ENCODE measurements around the gene LBHD2.

LBHD2 gene

DNA sequence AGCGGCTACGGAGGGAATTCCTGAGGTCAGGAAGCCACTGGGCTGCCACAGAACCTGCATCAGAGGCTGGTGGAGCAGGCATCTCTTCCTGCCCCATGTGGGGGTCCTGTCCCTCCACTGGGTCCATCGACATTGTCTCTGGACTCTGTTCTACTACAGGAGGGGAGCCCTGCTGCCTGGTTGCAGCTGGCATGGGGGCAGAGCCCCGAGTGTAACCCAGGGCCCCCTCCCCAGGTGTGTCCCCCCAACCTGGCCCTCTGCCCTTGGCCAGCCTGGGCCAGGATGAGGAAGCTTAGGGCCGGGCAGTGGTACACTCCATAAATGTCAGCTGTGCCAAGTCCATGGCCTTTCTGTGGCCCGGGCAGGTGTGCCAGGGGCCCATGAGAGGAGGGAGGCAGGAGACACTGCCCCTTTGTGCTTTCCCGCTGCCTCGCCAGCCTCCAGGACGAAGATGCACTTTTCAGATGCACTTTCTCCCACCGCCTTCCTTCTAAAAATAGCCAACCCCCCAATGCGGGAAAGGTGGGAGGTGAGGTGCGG, 6.5 kb downstream of the LBHD2 start:
- no peak for DNase-seq
- Histone ChIP-seq H3K4me1 (ENCODE audit: control insufficient read depth, insufficient read depth, low read length, poor library complexity, severe bottlenecking) (peaks cover 11% of the 10 kb centered on the region), H3K9me3 (ENCODE audit: control insufficient read depth, low read length) (no peaks in the 10 kb centered on the region), H3K36me3 (ENCODE audit: control insufficient read depth, insufficient read depth, low read length) (no peaks in the 10 kb centered on the region), H3K4me3 (ENCODE audit: insufficient read depth, low read depth, low read length, poor library complexity, severe bottlenecking) (no peak overlapping the region), H3K27ac (ENCODE audit: insufficient read depth, low read length, poor library complexity, severe bottlenecking) (no peak overlapping the region), H3K27me3 (replicated peaks; ENCODE audit: control insufficient read depth, insufficient read depth, low read length, poor library complexity, severe bottlenecking) (peaks cover 6% of the 10 kb centered on the region)

- peak; percentile 61 to 73 (median 64) for DNase-seq
- H3K27me3 ChIP-seq (replicated peaks; ENCODE audit: control insufficient read depth, insufficient read depth, low read length, poor library complexity, severe bottlenecking): peaks cover 6% of the 10 kb centered on the region
- H3K9me3 ChIP-seq (ENCODE audit: control insufficient read depth, low read length): no peaks in the 10 kb centered on the region
- peak overlapping the region; percentile 39 for H3K4me3 ChIP-seq (ENCODE audit: insufficient read depth, low read depth, low read length, poor library complexity, severe bottlenecking)
- H3K27ac ChIP-seq (ENCODE audit: insufficient read depth, low read length, poor library complexity, severe bottlenecking): no peak overlapping the region
- peaks cover 11% of the 10 kb centered on the region for H3K4me1 ChIP-seq (ENCODE audit: control insufficient read depth, insufficient read depth, low read length, poor library complexity, severe bottlenecking)
- H3K36me3 ChIP-seq (ENCODE audit: control insufficient read depth, insufficient read depth, low read length): no peaks in the 10 kb centered on the region
Observed at GRCh38 chr14:103091041-103091882, 7.3 kb downstream of the LBHD2 start.

GRCh38 chr14:103091883-103092222, 7.8 kb downstream of the LBHD2 start:
- Histone ChIP-seq H3K27me3 (replicated peaks; ENCODE audit: control insufficient read depth, insufficient read depth, low read length, poor library complexity, severe bottlenecking) (peaks cover 2% of the 10 kb centered on the region), H3K4me3 (ENCODE audit: insufficient read depth, low read depth, low read length, poor library complexity, severe bottlenecking) (peak overlapping the region; percentile 32), H3K36me3 (ENCODE audit: control insufficient read depth, insufficient read depth, low read length) (no peaks in the 10 kb centered on the region), H3K9me3 (ENCODE audit: control insufficient read depth, low read length) (no peaks in the 10 kb centered on the region), H3K27ac (ENCODE audit: insufficient read depth, low read length, poor library complexity, severe bottlenecking) (no peak overlapping the region), H3K4me1 (ENCODE audit: control insufficient read depth, insufficient read depth, low read length, poor library complexity, severe bottlenecking) (peaks cover 11% of the 10 kb centered on the region)
- DNase-seq: no peak

- no peaks in the 10 kb centered on the region for H3K36me3 ChIP-seq (ENCODE audit: control insufficient read depth, insufficient read depth, low read length)
- H3K27ac ChIP-seq (ENCODE audit: insufficient read depth, low read length, poor library complexity, severe bottlenecking): no peak overlapping the region
- H3K9me3 ChIP-seq (ENCODE audit: control insufficient read depth, low read length): no peaks in the 10 kb centered on the region
- no peak for DNase-seq
- H3K4me1 ChIP-seq (ENCODE audit: control insufficient read depth, insufficient read depth, low read length, poor library complexity, severe bottlenecking): peaks cover 11% of the 10 kb centered on the region
- H3K4me3 ChIP-seq (ENCODE audit: insufficient read depth, low read depth, low read length, poor library complexity, severe bottlenecking): no peak overlapping the region
- no peaks in the 10 kb centered on the region for H3K27me3 ChIP-seq (replicated peaks; ENCODE audit: control insufficient read depth, insufficient read depth, low read length, poor library complexity, severe bottlenecking)
Observed at GRCh38 chr14:103093856-103094405, 9.9 kb downstream of the LBHD2 start.

DNA sequence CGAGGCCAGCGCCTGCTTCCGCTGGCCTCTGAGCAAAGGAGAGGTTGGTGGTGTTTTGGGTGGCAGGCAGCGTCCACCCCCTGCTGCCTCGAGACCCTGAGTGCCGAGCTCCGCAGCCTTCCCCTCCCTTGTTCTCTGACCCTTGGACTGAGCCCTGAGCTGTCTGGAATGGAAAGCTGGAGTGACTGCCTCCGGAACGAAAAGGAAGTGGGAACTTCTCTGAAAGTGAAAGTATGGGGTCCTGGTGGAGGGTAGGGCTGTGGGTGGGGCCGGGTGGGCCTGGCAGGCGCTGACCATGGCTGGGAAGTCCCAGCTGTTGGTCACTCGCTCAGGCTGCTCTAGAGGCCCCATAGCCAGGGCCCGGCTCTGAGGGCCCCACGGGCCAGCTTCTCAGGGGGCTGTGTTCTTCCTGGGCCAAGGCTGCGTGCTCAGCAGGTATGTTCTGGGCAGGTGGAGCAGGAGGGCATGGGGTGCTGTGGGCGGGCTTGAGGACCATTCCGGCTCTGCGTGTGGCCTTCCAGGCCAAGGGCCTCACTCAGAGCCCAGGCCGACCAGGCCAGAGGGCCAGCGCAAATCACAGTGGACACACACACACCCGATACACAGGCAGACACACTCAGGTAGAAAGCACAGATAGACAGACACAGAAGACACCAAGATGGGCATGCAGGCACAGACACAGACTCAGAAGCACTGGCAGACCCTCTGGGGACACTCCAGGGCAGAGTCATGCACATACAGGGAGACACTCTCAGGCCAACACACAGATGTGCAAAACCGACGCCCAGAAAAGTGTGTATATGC, 10.6 kb downstream of the LBHD2 start, which contains the start of gene EXOC3L4:
TSS of gene EXOC3L4 (plus strand) at position 320 of the 804 bp plus-strand sequence. CDS start 5,495 bp downstream, outside the sequence.
- Histone ChIP-seq H3K4me1 (ENCODE audit: control insufficient read depth, insufficient read depth, low read length, poor library complexity, severe bottlenecking) (peaks cover 11% of the 10 kb centered on the region), H3K27ac (ENCODE audit: insufficient read depth, low read length, poor library complexity, severe bottlenecking) (no peak within 1 kb of the TSS), H3K36me3 (ENCODE audit: control insufficient read depth, insufficient read depth, low read length) (no peaks in the 10 kb centered on the region), H3K27me3 (replicated peaks; ENCODE audit: control insufficient read depth, insufficient read depth, low read length, poor library complexity, severe bottlenecking) (no peaks in the 10 kb centered on the region), H3K4me3 (ENCODE audit: insufficient read depth, low read depth, low read length, poor library complexity, severe bottlenecking) (no peak within 1 kb of the TSS), H3K9me3 (ENCODE audit: control insufficient read depth, low read length) (no peaks in the 10 kb centered on the region)
- no peak for DNase-seq

- no peak overlapping the region for H3K4me3 ChIP-seq (ENCODE audit: insufficient read depth, low read depth, low read length, poor library complexity, severe bottlenecking)
- no peaks in the 10 kb centered on the region for H3K36me3 ChIP-seq (ENCODE audit: control insufficient read depth, insufficient read depth, low read length)
- H3K9me3 ChIP-seq (ENCODE audit: control insufficient read depth, low read length): no peaks in the 10 kb centered on the region
- no peak for DNase-seq
- H3K27ac ChIP-seq (ENCODE audit: insufficient read depth, low read length, poor library complexity, severe bottlenecking): no peak overlapping the region
- H3K27me3 ChIP-seq (replicated peaks; ENCODE audit: control insufficient read depth, insufficient read depth, low read length, poor library complexity, severe bottlenecking): no peaks in the 10 kb centered on the region
- H3K4me1 ChIP-seq (ENCODE audit: control insufficient read depth, insufficient read depth, low read length, poor library complexity, severe bottlenecking): peaks cover 11% of the 10 kb centered on the region
Observed at GRCh38 chr14:103095210-103095778, 11.3 kb downstream of the LBHD2 start.

- no peaks in the 10 kb centered on the region for H3K27me3 ChIP-seq (replicated peaks; ENCODE audit: control insufficient read depth, insufficient read depth, low read length, poor library complexity, severe bottlenecking)
- H3K9me3 ChIP-seq (ENCODE audit: control insufficient read depth, low read length): no peaks in the 10 kb centered on the region
- H3K4me3 ChIP-seq (ENCODE audit: insufficient read depth, low read depth, low read length, poor library complexity, severe bottlenecking): no peak overlapping the region
- no peaks in the 10 kb centered on the region for H3K36me3 ChIP-seq (ENCODE audit: control insufficient read depth, insufficient read depth, low read length)
- H3K4me1 ChIP-seq (ENCODE audit: control insufficient read depth, insufficient read depth, low read length, poor library complexity, severe bottlenecking): peaks cover 5% of the 10 kb centered on the region
- no peak overlapping the region for H3K27ac ChIP-seq (ENCODE audit: insufficient read depth, low read length, poor library complexity, severe bottlenecking)
- DNase-seq: no peak
Observed at GRCh38 chr14:103096387-103096786, 12.4 kb downstream of the LBHD2 start.

DNA sequence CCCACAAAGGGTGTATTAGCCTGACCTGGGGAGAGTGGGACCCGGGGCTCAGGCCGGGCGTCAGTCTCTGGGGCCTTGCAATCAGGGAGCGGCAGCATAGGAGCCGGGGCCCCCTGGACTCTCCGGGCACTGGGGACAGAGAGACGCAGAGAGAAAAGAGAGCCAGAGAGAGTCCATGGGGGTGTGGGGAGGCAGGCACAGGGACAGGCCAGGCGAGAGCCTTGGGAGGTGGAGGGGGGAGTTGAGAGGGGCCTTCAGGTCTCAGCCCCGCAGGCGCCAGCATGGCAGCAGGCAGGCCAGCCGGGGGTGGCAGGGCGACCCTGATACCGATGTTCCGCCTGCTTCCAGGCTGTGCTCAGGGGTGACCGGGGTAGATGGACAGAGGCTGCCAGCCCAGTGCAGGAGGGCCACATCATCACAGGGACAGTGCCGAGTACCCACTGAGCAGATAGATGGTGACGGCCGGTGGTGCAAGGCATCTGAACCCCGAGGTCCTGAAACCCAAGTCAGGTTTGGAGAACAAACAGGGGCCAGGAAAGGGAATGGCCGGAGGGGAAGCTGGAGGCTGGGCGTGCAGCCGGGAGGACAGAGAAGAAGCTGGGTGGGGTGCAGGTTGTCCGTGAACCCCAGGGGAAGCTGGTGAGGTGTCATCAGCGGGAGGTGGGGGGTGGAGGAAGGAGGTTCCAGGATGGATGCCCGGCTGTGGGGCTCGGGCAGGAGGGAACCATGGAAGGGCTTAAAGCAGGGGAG, 13.4 kb downstream of the LBHD2 start:
- no peak for DNase-seq
- H3K27ac ChIP-seq (ENCODE audit: insufficient read depth, low read length, poor library complexity, severe bottlenecking): no peak overlapping the region
- H3K4me1 ChIP-seq (ENCODE audit: control insufficient read depth, insufficient read depth, low read length, poor library complexity, severe bottlenecking): no peaks in the 10 kb centered on the region
- peaks cover 2% of the 10 kb centered on the region for H3K27me3 ChIP-seq (replicated peaks; ENCODE audit: control insufficient read depth, insufficient read depth, low read length, poor library complexity, severe bottlenecking)
- no peak overlapping the region for H3K4me3 ChIP-seq (ENCODE audit: insufficient read depth, low read depth, low read length, poor library complexity, severe bottlenecking)
- H3K36me3 ChIP-seq (ENCODE audit: control insufficient read depth, insufficient read depth, low read length): no peaks in the 10 kb centered on the region
- H3K9me3 ChIP-seq (ENCODE audit: control insufficient read depth, low read length): no peaks in the 10 kb centered on the region
